GM23248 (cell line): ENCODE measurements around the gene MYO10. TPM values are rescaled to one million over a fixed set of nuclear protein-coding genes. Genes with fewer than 3 reads are reported as not detected.
A peak's percentile ranks its signal among the peaks of the same experiment; 100 is the strongest.

ENCODE experiments used
- DNase-seq: peaks from one replicate; pipeline ENCODE4 v3.0.0-alpha.2; 2015
- H2AFZ ChIP-seq: fragments of 200-600 bp; sonication (generic); 2 replicates; pipeline ENCODE4 v1.6.1; 2016; ENCODE audit warnings: antibody characterized with exemption
- H3F3A ChIP-seq: fragments of 200-600 bp; sonication (generic); 2 replicates; pipeline ENCODE4 v1.6.1; 2016; ENCODE audit warnings: mild to moderate bottlenecking, antibody characterized with exemption, mixed run types; ENCODE audit not compliant: insufficient read depth
- H3K27ac ChIP-seq: fragments of 200-600 bp; sonication (generic); 2 replicates; pipeline ENCODE4 v1.5.1; 2016; ENCODE audit warnings: mild to moderate bottlenecking
- H3K27me3 ChIP-seq: fragments of 200-600 bp; sonication (generic); replicated peaks from 2 replicates; pipeline ENCODE4 v1.6.1; 2016; ENCODE audit warnings: mild to moderate bottlenecking; ENCODE audit not compliant: insufficient read depth
- H3K36me3 ChIP-seq: fragments of 200-600 bp; sonication (generic); 2 replicates; pipeline ENCODE4 v1.6.1; 2016; ENCODE audit warnings: low read depth, mild to moderate bottlenecking
- H3K4me1 ChIP-seq: fragments of 200-600 bp; sonication (generic); 2 replicates; pipeline ENCODE4 v1.6.1; 2016; ENCODE audit warnings: mild to moderate bottlenecking; ENCODE audit not compliant: insufficient read depth
- H3K4me2 ChIP-seq: fragments of 200-600 bp; sonication (generic); one replicate; pipeline ENCODE4 v1.6.1; 2016; ENCODE audit warnings: mild to moderate bottlenecking; ENCODE audit not compliant: unreplicated experiment
- H3K4me3 ChIP-seq: fragments of 200-600 bp; sonication (generic); 2 replicates; pipeline ENCODE4 v1.5.1; 2016; ENCODE audit warnings: mild to moderate bottlenecking
- H3K79me2 ChIP-seq: fragments of 200-600 bp; sonication (generic); 2 replicates; pipeline ENCODE4 v1.6.1; 2016; ENCODE audit warnings: mild to moderate bottlenecking; ENCODE audit not compliant: insufficient read depth
- H3K9ac ChIP-seq: fragments of 200-600 bp; sonication (generic); 2 replicates; pipeline ENCODE4 v1.6.1; 2016; ENCODE audit warnings: mild to moderate bottlenecking
- H3K9me2 ChIP-seq: fragments of 200-600 bp; sonication (generic); 2 replicates; pipeline ENCODE4 v1.6.1; 2016; ENCODE audit warnings: mixed run types, mild to moderate bottlenecking, moderate library complexity; ENCODE audit not compliant: insufficient read depth
- H3K9me3 ChIP-seq: fragments of 200-600 bp; sonication (generic); one replicate; pipeline ENCODE4 v1.6.1; 2017; ENCODE audit warnings: low read depth
- H4K20me1 ChIP-seq: fragments of 200-600 bp; sonication (generic); 2 replicates; pipeline ENCODE4 v1.6.0; 2016; ENCODE audit not compliant: insufficient read depth
- EZH2 ChIP-seq: fragments of 200-600 bp; sonication (generic); IDR thresholded peaks from 2 replicates; pipeline ENCODE4 v1.6.1; 2018; ENCODE audit warnings: antibody characterized with exemption, mild to moderate bottlenecking; ENCODE audit not compliant: insufficient read depth, poor library complexity, severe bottlenecking
- EZH2phosphoT487 ChIP-seq: fragments of 200-600 bp; sonication (generic); IDR thresholded peaks from 2 replicates; pipeline ENCODE4 v1.6.1; 2018; ENCODE audit warnings: antibody characterized with exemption, moderate library complexity, mild to moderate bottlenecking, low read depth; ENCODE audit not compliant: insufficient read depth
- WGBS, 2 experiments: methylation state at CpG; one replicate each; pipeline ENCODE4 v1.1.6; 2015 to 2017; ENCODE audit warnings: low lambda C conversion rate in 2 of 2, low coverage in 1 of 2; ENCODE audit errors: missing lambda C conversion rate in 2 of 2; 5-methylcytosine and 5-hydroxymethylcytosine counted together
- in situ Hi-C: fragments of 300-500 bp; cut with MboI; formaldehyde crosslinking; loops from 2 replicates; pipeline ENCODE4 v1.15.0; 2020
- polyA plus RNA-seq: library from polyadenylated mRNA; unstranded; fragments of >200 nt; fragmentation: Nextera tagmentation; extraction: Ambion mirVana; gene quantifications from 2 replicates; pipeline ENCODE4 v1.2.1, GENCODE V29; 2016
- total RNA-seq: library from RNA; depleted of rRNA; stranded (reverse); fragments of >200 nt; shearing (Covaris generic); gene quantifications from 2 replicates; pipeline ENCODE4 v1.2.3, GENCODE V29; 2014

Gene MYO10
- total and polyA plus RNA-seq, 2 experiments from 2014 or later: 43.2 to 47.0 TPM

DNA sequence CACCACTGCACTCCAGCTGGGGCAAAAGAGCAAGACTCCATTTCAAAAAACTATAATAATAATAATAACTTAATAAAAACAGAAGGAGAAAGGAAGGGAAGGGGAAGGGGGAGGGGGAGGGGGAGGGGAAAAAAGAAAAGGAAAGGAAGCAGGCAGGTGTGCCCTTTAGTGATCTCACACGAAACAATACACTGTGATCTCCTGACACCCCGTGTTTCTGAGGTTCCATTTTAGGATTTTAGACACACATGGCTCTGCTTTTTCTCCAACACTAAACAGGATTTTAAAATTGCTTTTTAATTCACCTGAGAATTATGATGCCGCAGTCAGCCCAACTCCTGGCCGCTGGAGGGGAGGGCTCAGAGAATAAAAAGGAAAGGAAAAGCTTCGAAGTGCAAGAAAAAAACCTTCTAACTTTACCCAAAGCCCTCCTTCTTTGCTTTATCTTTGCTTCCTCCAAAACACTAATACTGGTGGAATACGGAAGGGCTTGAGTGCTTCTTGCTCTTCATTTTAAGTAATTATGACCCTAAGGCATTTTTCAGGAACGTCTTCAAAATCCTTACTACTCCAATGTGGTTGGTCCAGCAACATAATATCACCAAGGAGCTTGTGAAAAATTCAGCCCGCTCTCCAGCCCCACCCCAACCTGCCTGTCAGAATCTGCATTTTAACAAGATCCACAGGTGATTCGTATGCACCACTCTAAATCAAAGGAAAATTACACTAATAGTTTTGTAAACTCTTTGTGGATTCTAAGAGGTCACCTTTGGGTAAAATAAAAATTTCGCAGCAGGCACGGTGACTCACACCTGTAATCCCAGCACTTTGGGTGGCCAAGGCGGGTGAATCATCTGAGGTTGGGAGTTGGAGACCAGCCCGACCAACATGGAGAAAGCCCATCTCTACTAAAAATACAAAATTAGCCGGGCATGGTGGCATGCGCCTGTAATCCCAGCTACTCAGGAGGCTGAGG, 66.0 kb downstream of the MYO10 start:
- Histone ChIP-seq H3K9ac (no peak overlapping the region), H3K36me3 (peaks cover 10% of the 10 kb centered on the region; the same call in 1 of the 2 replicates), H4K20me1 (peaks cover 5% of the 10 kb centered on the region; the same call in 1 of the 2 replicates), H3K4me2 (no peak overlapping the region), H3K79me2 (peaks cover 98% of the 10 kb centered on the region), H2AFZ (no peak overlapping the region), H3K4me1 (peaks cover 24% of the 10 kb centered on the region), H3K4me3 (no peak overlapping the region), H3K27ac (peak overlapping the region; percentile 62), H3K9me3 (no peaks in the 10 kb centered on the region), H3K27me3 (no peaks in the 10 kb centered on the region), H3K9me2 (no peaks in the 10 kb centered on the region), H3F3A (peaks cover 47% of the 10 kb centered on the region)
- TF ChIP-seq EZH2 (no peak), EZH2phosphoT487 (no peak)
- peak; percentile 71 for DNase-seq
- in situ Hi-C loops: no loop called here
- WGBS, 2 experiments: 67 to 72% methylated on average over 13 to 15 of the region's 15 CpGs

DNA sequence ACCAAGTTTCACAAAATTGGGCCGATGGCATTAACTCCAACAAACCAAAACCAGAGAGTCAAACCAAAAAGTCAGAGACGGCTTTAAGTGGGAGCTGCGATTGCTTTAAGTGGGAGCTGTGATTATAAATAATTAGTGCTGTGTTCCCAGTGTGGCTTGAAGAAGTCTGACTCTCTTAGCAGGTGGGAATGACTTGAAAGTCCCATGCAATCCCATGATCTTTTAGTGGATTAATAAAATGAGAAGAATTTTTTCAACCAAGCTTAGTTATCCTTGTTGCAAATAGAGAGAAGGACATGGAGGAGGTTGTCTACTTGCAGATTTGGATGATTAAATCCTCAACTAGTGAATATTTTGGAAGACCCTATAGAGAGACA, 68.5 kb downstream of the MYO10 start:
- Histone ChIP-seq H3K4me3 (no peak overlapping the region), H3K9me2 (no peaks in the 10 kb centered on the region), H3K9me3 (no peaks in the 10 kb centered on the region), H4K20me1 (peaks cover 5% of the 10 kb centered on the region; the same call in 1 of the 2 replicates), H3K27ac (no peak overlapping the region), H3K79me2 (peaks cover 100% of the 10 kb centered on the region), H3K27me3 (no peaks in the 10 kb centered on the region), H3K9ac (no peak overlapping the region), H3F3A (peaks cover 50% of the 10 kb centered on the region), H3K4me2 (no peak overlapping the region), H3K4me1 (peaks cover 40% of the 10 kb centered on the region), H3K36me3 (0 out of 2 replicates have a peak, but pooled peaks cover 6% of the 10 kb centered on the region), H2AFZ (no peak overlapping the region)
- in situ Hi-C loops: no loop called here
- 98% methylated on average over 3 of the region's 3 CpGs for WGBS, 2 experiments
- no peak for DNase-seq
- TF ChIP-seq EZH2 (no peak), EZH2phosphoT487 (no peak)

DNA sequence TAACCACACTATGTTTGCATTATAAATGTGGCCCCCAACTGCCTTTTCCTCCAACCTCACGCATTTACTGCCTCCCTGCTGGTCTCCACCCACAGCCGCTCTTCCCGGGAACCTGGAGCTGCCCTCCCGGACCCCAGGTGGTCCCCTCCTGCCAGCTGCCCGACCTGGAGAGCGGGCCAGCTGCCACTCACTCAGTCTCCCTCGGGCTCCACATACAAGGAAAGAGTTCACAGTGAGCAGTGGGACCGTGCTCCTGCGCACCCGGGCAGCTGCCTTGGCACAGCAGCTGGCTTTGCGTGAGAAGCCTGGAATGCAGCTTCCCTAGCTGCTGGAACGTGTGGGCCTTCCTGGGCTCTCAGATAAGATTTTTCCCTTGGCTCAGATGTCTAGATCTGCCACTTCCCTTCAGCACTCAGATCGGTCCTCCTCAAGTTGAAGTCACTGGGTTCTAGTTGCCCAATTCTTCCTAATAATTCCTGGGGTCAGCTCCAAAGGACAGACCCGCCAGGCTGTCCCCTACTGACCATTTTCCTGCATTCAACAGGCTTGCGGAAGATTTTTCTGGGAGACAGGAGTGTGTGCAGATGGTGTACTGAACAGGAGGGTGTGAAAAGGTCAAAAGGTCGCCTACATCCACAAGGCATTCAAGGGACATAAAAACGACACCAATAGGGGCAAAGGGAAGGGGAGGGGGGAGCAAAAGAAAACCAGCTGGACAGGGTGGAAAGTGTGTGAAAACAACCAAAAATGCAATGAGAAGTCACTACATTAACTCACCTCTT, 69.1 kb downstream of the MYO10 start:
- Histone ChIP-seq H3F3A (peaks cover 47% of the 10 kb centered on the region), H3K27ac (no peak overlapping the region), H3K27me3 (no peaks in the 10 kb centered on the region), H3K4me1 (peaks cover 38% of the 10 kb centered on the region), H3K79me2 (peaks cover 100% of the 10 kb centered on the region), H2AFZ (no peak overlapping the region), H3K9ac (no peak overlapping the region), H3K9me3 (no peaks in the 10 kb centered on the region), H3K36me3 (0 out of 2 replicates have a peak, but pooled peaks cover 6% of the 10 kb centered on the region), H3K4me3 (no peak overlapping the region), H3K9me2 (no peaks in the 10 kb centered on the region), H3K4me2 (no peak overlapping the region), H4K20me1 (peaks cover 5% of the 10 kb centered on the region; the same call in 1 of the 2 replicates)
- no peak for DNase-seq
- WGBS, 2 experiments: 88 to 92% methylated on average over 15 to 17 of the region's 17 CpGs
- in situ Hi-C loops: no loop called here
- no peak for TF ChIP-seq EZH2

DNA sequence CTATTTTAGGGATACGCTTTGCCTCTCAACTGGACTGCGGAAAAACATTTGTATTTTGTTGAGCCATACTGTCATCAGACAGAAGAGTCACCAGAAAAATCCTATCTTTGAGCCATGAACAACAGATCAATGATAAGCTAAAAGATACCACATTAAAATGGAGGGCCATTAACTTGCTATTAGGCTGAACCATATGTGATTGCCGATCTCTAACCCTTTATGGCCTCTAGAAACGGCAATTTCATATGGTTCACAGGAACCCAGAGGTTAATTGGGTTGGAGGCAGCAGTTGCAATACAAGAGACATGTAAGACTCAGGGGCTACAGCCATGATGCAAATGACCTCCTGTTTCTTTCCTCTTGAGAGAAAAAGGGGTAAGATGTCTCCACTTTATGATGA, 69.8 kb downstream of the MYO10 start:
- Histone ChIP-seq H3K9me2 (no peaks in the 10 kb centered on the region), H3K9ac (no peak overlapping the region), H3K4me1 (peaks cover 31% of the 10 kb centered on the region), H3K36me3 (0 out of 2 replicates have a peak, but pooled peaks cover 6% of the 10 kb centered on the region), H3K27ac (no peak overlapping the region), H2AFZ (no peak overlapping the region), H3K4me3 (no peak overlapping the region), H3K79me2 (peaks cover 100% of the 10 kb centered on the region), H4K20me1 (peaks cover 2% of the 10 kb centered on the region; the same call in 1 of the 2 replicates), H3F3A (peaks cover 39% of the 10 kb centered on the region), H3K4me2 (no peak overlapping the region), H3K27me3 (no peaks in the 10 kb centered on the region), H3K9me3 (no peaks in the 10 kb centered on the region)
- no peak for DNase-seq
- WGBS, 2 experiments: 97 to 99% methylated on average over 4 of the region's 4 CpGs
- no peak for TF ChIP-seq EZH2
- no peak for TF ChIP-seq EZH2phosphoT487
- in situ Hi-C loops: no loop called here
